ENCODE measurements around the gene SLAIN2.
"Not testable (repeated sequence)": the region's sequence is repeated elsewhere in the genome, so short reads cannot be mapped to it uniquely, and the experiment has no call there.

Gene SLAIN2

DNA sequence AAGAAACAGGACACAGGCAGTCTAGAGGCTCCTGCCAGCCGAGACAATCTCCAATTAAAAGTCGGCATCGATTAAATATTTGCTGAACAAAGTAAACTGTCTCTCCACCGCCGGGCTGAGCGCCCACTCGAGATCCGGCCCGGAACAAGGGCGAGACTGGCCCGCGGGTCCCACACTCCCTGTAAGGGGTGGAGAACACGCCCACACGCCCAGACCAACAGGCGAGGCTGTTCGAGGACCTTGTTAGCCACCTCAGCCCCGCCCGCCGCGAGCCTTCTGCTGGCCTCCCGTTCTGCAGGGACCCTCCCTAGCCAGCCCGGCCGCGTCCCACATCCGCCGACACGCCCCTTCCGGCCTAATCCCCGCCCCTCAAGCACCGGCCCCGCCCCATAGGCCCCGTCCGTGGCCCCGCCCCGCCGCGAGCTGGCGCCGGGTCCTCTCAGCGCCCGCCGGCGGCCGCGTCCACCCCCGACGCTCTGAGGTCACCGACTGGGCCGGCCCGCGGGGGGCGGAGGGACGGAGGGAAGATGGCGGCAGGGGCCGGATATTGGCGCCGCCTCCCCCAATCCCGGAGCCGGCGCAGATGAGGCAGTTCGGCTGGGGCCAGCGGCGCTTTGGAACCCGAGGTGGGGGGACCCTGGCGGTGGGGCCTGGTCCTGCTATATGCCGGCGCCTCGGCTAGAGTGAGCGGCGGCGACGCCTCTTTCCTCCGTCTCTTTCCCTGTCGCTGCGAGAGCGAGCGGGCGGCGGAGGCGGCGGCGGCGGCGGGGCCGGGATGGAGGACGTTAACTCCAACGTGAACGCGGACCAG lies at the start of gene SLAIN2:
Gene SLAIN2, plus strand, starts transcription at position 565 of the 811 bp plus-strand sequence. Its CDS starts 211 bp downstream, at position 776.
- H3K9me3 Mint-ChIP-seq: no peaks in the 10 kb centered on the region
- H3K27ac Mint-ChIP-seq: peak within 1 kb of the TSS; percentile 96
- no peaks in the 10 kb centered on the region for H3K27me3 Mint-ChIP-seq (ENCODE audit: low read depth)
- peak within 1 kb of the TSS; percentile 98 for H3K4me3 Mint-ChIP-seq
- H3K4me1 Mint-ChIP-seq (ENCODE audit: low read depth): peaks cover 41% of the 10 kb centered on the region
- H3K36me3 Mint-ChIP-seq (ENCODE audit: low read depth): peaks cover 4% of the 10 kb centered on the region
- DNase-seq (ENCODE audit: low spot score): peak; percentile 98

DNA sequence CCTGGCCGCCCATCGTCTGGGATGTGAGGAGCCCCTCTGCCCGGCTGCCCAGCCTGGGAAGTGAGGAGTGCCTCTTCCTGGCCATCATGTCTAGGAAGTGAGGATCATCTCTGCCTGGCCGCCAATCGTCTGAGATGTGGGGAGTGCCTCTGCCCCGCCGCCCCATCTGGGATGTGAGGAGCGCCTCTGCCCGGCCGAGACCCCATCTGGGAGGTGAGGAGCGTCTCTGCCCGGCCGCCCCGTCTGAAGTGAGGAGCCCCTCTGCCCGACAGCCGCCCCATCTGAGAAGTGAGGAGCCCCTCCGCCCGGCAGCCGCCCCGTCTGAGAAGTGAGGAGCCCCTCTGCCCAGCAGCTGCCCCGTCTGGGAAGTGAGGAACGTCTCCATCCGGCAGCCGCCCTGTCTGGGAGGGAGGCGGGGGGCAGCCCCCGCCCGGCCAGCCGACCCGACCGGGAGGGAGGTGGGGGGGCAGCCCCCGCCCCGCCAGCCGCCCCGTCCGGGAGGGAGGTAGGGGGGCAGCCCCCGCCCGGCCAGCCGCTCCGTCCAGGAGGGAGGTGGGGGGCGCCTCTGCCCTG lies 49.0 kb upstream of the SLAIN2 start:
- H3K4me3 Mint-ChIP-seq; H3K27ac Mint-ChIP-seq; H3K4me1 Mint-ChIP-seq (ENCODE audit: low read depth); H3K27me3 Mint-ChIP-seq (ENCODE audit: low read depth); H3K36me3 Mint-ChIP-seq (ENCODE audit: low read depth); DNase-seq (ENCODE audit: low spot score); H3K9me3 Mint-ChIP-seq: not testable (repeated sequence)

DNA sequence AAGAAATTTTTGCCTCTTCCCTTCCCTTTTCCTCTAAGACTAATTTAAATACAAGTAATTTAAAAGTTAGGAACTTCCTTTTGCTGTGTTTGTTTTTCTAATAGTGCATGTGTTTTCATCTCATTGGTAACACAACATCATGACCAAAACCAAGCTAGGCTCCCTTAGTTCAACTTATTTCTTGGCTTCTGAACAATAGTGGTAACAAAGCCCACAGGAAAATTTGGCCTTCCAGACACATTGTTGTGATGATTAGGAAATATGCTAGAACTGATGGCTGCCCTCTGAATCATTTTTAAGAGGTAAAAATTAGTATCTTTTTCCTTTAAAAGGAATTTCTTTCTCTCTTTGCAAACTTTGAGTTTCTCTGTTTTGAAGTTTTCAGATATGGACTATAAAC lies 46.2 kb upstream of the SLAIN2 start:
- no peaks in the 10 kb centered on the region for H3K9me3 Mint-ChIP-seq
- no peaks in the 10 kb centered on the region for H3K36me3 Mint-ChIP-seq (ENCODE audit: low read depth)
- no peak for DNase-seq (ENCODE audit: low spot score)
- H3K27ac Mint-ChIP-seq: no peak overlapping the region
- H3K4me3 Mint-ChIP-seq: no peak overlapping the region
- peaks cover 2% of the 10 kb centered on the region for H3K4me1 Mint-ChIP-seq (ENCODE audit: low read depth)
- H3K27me3 Mint-ChIP-seq (ENCODE audit: low read depth): peaks cover 5% of the 10 kb centered on the region

DNA sequence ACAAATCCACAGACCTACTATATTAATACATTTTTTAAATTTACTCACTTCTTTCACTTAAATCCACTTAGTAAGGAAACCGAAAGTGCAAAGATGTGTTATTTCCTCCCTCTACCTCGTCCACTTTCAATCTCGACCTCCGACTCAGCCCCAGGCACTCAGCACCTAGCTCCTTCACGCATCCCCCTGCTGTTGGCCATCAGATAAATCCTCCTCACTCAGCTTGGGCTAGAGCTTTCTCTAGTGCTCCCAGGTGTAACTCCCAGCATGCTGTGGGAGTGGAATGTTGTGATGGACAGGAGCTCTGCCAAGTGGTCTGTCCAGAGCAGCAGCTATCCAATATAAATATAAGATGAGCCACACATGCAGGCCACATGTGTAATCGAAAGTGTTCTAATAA lies 45.0 kb upstream of the SLAIN2 start:
- H3K27me3 Mint-ChIP-seq (ENCODE audit: low read depth): peaks cover 6% of the 10 kb centered on the region
- H3K4me3 Mint-ChIP-seq: no peak overlapping the region
- no peaks in the 10 kb centered on the region for H3K36me3 Mint-ChIP-seq (ENCODE audit: low read depth)
- no peak overlapping the region for H3K27ac Mint-ChIP-seq
- no peaks in the 10 kb centered on the region for H3K9me3 Mint-ChIP-seq
- DNase-seq (ENCODE audit: low spot score): no peak
- H3K4me1 Mint-ChIP-seq (ENCODE audit: low read depth): peaks cover 2% of the 10 kb centered on the region

DNA sequence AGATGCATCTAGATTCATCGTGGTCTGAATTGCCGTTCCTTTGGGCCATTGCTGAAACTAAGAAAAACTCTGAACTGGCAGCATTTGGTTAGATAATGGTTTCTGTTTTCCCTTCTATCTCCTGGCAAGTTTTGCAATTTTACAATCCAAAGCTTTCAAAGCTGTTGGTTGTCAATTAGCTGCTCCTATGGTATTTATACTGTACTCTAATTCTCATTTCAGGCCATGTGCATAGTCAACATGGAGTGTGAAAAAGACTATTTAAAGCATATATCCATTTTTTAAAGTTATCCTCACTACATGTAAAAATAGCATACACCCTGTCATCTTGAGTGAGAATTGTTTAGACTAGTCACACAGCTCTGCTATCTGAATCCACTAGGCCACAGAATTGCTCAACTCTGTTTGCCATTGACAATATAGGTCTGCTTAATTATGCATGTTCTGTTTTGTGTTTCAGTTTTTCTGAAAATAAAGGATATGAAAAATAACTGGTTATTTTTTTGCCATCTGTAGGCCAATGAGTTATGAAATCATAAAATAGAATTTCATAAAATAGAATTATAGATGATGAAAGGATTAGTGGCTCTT lies 44.0 kb upstream of the SLAIN2 start:
- Mint-ChIP-seq H3K27ac (no peak overlapping the region), H3K4me1 (ENCODE audit: low read depth) (peaks cover 2% of the 10 kb centered on the region), H3K36me3 (ENCODE audit: low read depth) (no peaks in the 10 kb centered on the region), H3K4me3 (no peak overlapping the region), H3K27me3 (ENCODE audit: low read depth) (peaks cover 11% of the 10 kb centered on the region), H3K9me3 (no peaks in the 10 kb centered on the region)
- no peak for DNase-seq (ENCODE audit: low spot score)

DNA sequence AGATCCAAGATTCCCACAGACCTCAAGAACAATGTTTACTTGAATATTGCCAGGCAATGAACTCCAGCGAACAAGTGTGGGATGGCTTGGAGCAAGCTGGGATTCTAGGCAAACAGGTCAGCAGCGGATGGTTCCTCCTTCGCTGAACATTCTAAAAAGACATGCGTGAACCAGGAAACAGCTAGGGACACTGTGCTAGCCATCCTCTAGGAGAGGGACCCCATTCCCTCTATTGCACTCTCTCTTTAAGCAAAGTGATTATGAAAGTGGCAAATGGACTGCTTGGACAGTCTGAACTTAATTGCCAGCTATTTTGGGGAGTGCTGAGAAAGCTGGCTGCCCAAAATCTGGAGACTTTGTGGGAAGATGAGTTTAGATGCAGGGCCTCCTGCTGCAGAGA lies 41.8 kb upstream of the SLAIN2 start:
- H3K27me3 Mint-ChIP-seq (ENCODE audit: low read depth): peaks cover 15% of the 10 kb centered on the region
- H3K36me3 Mint-ChIP-seq (ENCODE audit: low read depth): no peaks in the 10 kb centered on the region
- no peaks in the 10 kb centered on the region for H3K9me3 Mint-ChIP-seq
- no peak overlapping the region for H3K27ac Mint-ChIP-seq
- DNase-seq (ENCODE audit: low spot score): no peak
- H3K4me3 Mint-ChIP-seq: no peak overlapping the region
- peaks cover 2% of the 10 kb centered on the region for H3K4me1 Mint-ChIP-seq (ENCODE audit: low read depth)

DNA sequence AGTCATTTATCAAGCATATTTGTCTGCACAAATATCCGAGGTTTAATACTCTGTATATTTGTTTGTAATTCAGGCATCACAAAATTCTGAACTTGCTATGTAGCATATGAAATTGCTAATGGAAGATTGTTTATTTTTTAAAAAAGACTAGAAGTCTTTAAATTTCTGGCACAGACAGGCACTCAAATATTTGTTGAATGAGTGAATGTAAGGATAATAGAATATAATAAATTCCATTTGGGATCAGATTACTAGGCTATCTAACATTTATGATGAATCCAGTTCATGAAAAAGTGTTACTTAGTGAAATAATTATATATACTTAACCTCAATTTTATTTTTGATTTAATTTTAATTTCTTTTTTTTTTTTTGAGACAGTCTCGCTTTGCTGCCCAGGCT lies 41.3 kb upstream of the SLAIN2 start:
- H3K27ac Mint-ChIP-seq: no peak overlapping the region
- no peaks in the 10 kb centered on the region for H3K9me3 Mint-ChIP-seq
- peaks cover 17% of the 10 kb centered on the region for H3K27me3 Mint-ChIP-seq (ENCODE audit: low read depth)
- peaks cover 2% of the 10 kb centered on the region for H3K4me1 Mint-ChIP-seq (ENCODE audit: low read depth)
- DNase-seq (ENCODE audit: low spot score): no peak
- H3K4me3 Mint-ChIP-seq: no peak overlapping the region
- H3K36me3 Mint-ChIP-seq (ENCODE audit: low read depth): no peaks in the 10 kb centered on the region

DNA sequence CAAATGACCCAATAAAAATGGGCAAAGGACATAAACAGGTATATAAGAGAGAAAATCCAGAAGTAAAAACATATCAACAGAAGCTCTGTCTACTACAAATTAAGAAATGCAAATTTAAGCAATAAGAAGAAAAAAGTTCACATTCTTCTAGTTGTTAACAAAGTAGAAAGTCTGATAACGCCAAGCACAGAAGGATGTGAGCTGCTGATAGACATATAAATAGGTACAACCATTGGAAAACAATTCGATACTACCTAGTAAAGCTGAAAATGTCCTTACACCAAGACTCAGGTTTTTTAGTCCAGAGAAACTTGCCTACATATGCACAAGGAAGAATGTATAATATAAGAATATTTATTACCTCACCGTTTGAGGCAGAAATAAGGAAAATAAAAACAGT lies 35.8 kb upstream of the SLAIN2 start:
- Mint-ChIP-seq H3K36me3 (ENCODE audit: low read depth) (no peaks in the 10 kb centered on the region), H3K27ac (no peak overlapping the region), H3K9me3 (no peaks in the 10 kb centered on the region), H3K4me3 (no peak overlapping the region), H3K27me3 (ENCODE audit: low read depth) (peaks cover 14% of the 10 kb centered on the region), H3K4me1 (ENCODE audit: low read depth) (no peaks in the 10 kb centered on the region)
- no peak for DNase-seq (ENCODE audit: low spot score)

DNA sequence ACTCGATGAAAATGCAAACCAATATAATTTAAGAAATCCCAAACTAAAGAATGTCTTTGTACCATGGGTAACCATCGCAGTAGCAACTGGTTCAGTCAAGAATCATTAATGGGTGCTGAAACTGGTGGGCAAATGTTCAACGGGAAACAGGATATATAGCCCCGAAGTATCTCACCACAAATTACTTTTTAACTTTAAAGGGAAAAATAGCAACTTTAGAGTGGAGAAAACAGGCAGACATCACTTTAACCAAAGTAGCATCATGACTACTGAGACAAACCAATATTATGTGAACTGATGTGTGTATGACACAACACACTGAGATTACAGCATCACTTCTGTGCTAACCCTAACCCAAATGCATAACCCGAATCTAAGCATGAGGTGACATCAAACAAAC lies 33.8 kb upstream of the SLAIN2 start:
- DNase-seq (ENCODE audit: low spot score): no peak
- Mint-ChIP-seq H3K4me3 (no peak overlapping the region), H3K36me3 (ENCODE audit: low read depth) (no peaks in the 10 kb centered on the region), H3K27ac (no peak overlapping the region), H3K4me1 (ENCODE audit: low read depth) (no peaks in the 10 kb centered on the region), H3K9me3 (no peaks in the 10 kb centered on the region), H3K27me3 (ENCODE audit: low read depth) (peaks cover 11% of the 10 kb centered on the region)

DNA sequence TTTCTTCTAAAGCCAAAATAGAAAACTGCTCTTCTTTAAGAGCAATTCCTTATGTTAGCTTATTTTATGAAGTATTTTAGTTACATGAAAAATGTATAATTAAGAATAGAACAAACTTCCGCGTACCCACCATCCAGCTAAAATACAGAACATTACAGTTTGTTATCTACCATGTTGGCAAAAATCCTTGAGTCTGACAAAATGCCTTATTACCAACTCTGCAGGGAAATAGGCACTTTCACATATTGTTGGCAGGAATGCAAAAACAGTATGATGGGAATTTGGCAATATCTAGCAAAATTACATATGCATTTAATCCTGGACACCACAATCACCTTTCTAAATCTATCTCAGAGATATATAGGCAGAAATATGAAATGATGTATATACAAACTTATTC lies 32.4 kb upstream of the SLAIN2 start:
- Mint-ChIP-seq H3K4me1 (ENCODE audit: low read depth) (no peaks in the 10 kb centered on the region), H3K27ac (no peak overlapping the region), H3K27me3 (ENCODE audit: low read depth) (peaks cover 7% of the 10 kb centered on the region), H3K36me3 (ENCODE audit: low read depth) (no peaks in the 10 kb centered on the region), H3K9me3 (no peaks in the 10 kb centered on the region), H3K4me3 (no peak overlapping the region)
- DNase-seq (ENCODE audit: low spot score): no peak

DNA sequence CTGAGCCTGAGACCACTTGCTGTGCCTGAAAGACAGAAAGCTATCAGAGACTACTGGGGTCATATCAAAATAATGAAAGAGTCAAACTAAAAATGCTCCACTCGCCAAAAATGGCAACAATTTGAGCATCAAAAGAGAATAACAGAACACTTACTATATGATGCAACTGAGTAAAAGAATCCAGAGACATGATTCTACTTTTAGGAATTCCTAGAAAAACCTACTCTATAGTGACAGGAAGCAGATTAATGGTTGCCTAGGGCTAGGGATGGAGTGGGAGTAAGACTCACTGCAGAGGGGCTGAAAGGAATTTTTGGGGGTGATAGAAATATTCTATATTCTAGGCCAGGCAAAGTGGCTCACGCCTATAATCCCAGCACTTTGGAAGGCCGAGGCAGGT lies 29.4 kb upstream of the SLAIN2 start:
- Mint-ChIP-seq H3K27ac (no peak overlapping the region), H3K4me3 (no peak overlapping the region), H3K9me3 (no peaks in the 10 kb centered on the region), H3K4me1 (ENCODE audit: low read depth) (no peaks in the 10 kb centered on the region), H3K36me3 (ENCODE audit: low read depth) (no peaks in the 10 kb centered on the region), H3K27me3 (ENCODE audit: low read depth) (peaks cover 5% of the 10 kb centered on the region)
- no peak for DNase-seq (ENCODE audit: low spot score)

DNA sequence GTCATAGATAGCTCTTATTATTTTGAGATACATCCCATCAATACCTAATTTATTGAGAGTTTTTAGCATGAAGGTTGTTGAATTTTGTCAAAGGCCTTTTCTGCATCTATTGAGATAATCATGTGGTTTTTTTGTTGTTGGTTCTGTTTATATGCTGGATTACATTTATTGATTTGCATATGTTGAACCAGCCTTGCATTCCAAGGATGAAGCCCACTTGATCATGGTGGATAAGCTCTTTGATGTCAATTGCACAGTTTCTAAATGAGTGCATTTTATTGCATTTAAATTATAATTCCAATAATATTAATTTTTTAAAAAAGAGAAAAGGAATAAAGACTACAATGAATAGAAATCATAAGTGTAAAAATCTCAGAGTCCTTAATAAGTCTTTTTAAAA lies 26.6 kb upstream of the SLAIN2 start:
- not testable (repeated sequence) for DNase-seq (ENCODE audit: low spot score); H3K4me3 Mint-ChIP-seq; H3K9me3 Mint-ChIP-seq; H3K4me1 Mint-ChIP-seq (ENCODE audit: low read depth); H3K27ac Mint-ChIP-seq; H3K27me3 Mint-ChIP-seq (ENCODE audit: low read depth); H3K36me3 Mint-ChIP-seq (ENCODE audit: low read depth)

DNA sequence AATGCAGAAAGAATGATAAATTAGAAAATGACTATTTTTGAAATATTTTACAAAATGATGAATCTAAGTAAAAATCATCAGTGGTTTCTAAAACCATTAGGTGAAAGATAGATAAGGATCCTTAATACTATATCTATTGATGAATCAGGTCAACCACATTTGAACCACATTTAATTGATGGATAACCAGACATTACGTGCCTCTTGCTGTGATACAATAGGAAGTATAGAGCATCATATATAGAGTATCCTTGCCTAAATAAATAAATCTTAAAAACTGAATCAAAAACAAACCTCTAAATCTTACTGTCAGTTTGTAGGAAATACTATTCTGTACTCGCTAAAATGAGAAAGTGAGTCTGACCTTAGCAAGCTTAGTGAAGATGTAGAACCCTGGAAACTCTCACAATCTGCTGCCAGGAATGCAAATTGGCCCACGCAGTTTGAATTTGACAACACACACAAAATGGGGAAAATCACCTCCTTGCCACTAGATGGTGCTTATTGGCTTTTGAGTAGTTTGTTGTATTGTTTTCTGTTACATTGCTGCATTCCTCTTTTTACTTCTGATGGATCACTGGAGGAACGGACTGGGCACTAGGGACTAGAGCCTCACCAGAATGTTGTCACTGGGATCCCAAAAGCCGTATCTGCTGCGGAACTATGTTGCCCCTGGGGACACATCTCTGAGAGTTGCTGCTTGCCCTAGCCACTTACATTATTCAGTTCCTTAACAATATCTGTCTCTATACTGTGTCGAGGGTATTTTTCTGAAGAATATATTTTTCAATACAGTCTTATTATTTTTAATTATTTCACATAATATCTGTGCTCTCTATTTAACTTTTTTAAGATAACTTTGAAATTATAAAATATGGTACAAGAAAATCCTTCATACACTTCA lies 25.4 kb upstream of the SLAIN2 start:
- Mint-ChIP-seq H3K4me1 (ENCODE audit: low read depth) (no peaks in the 10 kb centered on the region), H3K9me3 (no peaks in the 10 kb centered on the region), H3K4me3 (no peak overlapping the region), H3K27ac (no peak overlapping the region), H3K27me3 (ENCODE audit: low read depth) (no peaks in the 10 kb centered on the region), H3K36me3 (ENCODE audit: low read depth) (no peaks in the 10 kb centered on the region)
- peak; percentile 22 for DNase-seq (ENCODE audit: low spot score)

DNA sequence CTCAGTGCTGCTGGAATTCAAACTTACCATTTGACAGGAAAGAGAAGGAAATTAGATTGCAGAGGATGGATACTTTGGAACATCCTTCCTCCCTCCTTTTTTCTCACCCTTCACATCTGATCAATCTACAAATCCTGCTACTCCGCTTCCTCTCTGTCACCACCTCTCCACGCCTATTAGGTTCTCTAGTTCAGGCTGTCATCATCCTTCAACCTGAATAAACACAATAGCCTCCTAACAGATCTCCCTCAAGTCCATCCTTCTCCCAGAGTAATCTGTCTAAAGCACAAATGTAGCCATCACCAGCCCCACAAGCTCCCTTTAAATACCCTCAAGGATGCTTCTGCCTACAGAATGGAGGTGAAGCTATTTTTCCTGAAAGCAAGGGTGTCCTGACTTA lies 20.0 kb upstream of the SLAIN2 start:
- Mint-ChIP-seq H3K27ac (no peak overlapping the region), H3K27me3 (ENCODE audit: low read depth) (peaks cover 11% of the 10 kb centered on the region), H3K4me1 (ENCODE audit: low read depth) (no peaks in the 10 kb centered on the region), H3K9me3 (no peaks in the 10 kb centered on the region), H3K4me3 (no peak overlapping the region), H3K36me3 (ENCODE audit: low read depth) (no peaks in the 10 kb centered on the region)
- DNase-seq (ENCODE audit: low spot score): no peak
